ENCODE data around the gene ALDH8A1.
"Not testable (repeated sequence)": the region's sequence is repeated elsewhere in the genome, so short reads cannot be mapped to it uniquely, and the experiment has no call there.

The ALDH8A1 gene

DNA sequence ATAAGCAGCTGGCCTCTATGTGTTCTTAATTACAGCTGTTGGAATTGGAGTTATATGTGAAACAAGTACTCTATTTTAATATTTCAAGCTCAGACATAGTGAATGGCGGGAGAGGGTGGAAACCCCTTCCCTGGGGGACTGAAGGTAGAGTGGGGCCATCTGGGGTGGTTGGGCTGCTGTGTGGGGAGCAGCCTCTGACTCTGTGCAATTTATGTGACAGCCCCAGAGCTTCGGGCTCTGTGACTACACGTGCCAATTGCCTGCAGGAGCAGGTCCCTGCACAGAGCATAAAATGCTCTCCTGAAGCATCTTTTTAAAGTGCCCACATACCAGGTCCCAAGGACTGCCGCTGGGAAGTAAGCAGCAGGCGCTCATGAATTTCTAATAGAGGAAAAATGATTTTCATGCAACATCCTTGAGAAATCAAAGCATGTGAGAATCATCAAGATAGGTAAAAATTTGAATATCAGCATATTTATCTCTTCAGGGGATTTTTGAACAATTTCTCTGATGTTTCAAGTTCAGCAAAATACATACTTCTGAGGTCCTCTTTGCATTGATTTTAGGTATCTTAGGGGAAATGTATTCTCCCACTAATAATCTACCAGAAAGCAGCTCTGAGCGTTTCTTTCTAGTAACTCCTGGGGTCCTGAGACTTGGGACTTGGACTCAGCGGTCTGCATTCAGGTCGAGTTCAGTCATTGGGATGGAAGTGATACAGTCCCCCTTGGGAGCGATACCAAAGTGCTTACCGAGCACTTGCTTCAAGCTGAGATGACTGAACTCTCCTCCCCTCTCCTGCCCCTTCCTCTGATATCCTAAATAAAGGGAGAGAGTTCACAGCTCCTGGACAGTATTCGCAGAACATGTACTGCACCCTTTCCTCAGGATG is 40.0 kb downstream of the ALDH8A1 start:
- DNase-seq, result no peak

GRCh38 chr6:134908906-134909516 is 40.9 kb downstream of the ALDH8A1 start:
- DNase-seq, result no peak

GRCh38 chr6:134904731-134905130 is 45.2 kb downstream of the ALDH8A1 start:
- DNase-seq, result not testable (repeated sequence)

DNA sequence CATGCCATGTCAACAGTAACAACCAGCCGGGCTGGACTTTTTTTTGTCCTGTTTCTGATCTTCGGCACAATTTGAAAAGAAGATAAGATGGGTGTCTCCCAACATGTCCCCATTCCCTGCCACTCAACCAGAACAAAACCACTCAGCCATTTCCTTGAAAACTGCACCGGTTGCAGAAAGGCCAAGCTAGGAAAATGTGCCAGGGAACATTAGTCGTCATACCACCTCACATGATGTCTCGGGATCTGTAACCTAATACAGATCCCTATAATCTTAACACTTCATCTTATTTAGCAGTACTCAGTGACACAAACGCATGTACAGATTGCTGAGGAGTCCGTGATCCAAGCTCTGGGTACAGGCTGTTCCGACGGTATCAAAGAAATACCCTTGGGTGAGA is 46.5 kb downstream of the ALDH8A1 start:
- no peak for DNase-seq

DNA sequence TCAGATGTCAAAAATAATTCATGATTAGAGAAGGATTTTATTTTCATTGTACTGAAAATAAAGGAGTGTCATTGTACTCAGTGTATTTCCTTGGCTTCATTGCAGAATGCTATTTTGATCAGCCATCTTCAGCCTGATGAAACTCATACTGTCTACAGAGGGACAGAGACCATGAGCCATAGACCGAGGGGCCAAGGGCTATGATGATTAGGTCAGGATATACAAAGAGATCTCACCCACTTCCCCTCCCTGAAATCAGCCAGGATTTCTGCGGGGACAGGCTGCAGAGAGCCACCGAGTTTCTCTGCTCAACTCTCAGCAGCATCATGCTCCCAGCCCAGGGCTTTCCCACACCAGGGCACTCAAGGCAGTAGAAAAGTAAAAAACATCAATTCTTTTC is 47.0 kb downstream of the ALDH8A1 start:
- no peak for DNase-seq

DNA sequence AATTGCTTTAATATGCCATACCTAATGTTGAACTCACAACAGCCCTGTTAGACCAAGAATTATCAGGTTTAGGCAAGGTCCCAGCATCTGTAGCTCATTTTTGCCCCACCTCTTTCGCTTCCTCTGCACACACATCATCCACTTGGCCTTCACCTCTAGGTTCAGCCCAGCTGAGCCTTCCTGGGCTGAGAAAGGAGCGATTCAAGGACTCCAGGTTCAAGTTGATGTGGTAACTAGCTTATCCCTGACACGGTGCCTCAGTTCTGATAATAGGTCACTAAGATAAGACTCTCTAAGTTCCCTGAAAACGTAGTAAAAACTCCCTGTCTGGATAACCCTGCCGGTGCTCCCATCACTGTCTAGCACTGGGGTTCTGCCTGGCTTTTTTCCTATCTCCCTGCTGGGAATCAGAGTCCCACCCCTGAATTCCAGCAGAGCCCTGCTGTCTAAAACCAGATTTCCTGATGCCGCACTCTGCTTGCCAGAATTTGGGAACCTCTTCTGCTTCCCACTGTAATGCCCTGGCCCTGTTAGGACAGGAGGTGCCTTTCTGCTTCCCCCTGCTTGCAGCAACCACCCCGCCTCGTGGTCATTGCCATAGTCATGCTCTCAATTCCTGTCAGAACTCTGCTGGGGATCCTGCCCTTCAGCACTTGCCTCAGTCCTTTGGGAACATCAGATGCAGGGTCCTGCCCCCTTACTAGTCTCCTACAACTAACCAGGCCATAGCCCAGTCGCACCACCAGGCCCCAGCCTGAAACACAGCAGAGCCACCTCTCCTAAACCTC is 47.6 kb downstream of the ALDH8A1 start:
- no peak for DNase-seq

GRCh38 chr6:134898575-134898974 is 51.3 kb downstream of the ALDH8A1 start:
- DNase-seq, result no peak

- not testable (repeated sequence) for DNase-seq
These were observed 51.7 kb downstream of the ALDH8A1 start for GRCh38 chr6:134898166-134898565.

DNA sequence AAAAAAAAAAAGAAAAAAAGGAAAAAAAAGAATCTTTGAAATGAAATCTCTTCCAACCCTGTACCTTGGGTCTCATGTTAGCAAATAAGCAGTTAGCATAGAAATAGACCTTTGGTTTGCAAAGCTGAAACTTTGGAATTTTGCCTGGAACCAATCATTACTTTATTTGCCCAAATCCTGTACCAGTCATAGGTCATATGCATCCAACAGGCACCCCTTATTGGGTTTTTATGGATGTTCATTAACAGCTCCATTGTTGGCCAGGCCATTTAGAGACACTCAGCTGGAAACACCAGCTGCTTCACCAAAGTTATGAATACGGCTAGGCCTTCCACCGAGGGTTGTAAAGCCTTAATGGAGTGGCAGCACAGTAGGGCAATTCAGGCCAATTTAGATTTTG is 53.0 kb downstream of the ALDH8A1 start:
- no peak for DNase-seq

DNA sequence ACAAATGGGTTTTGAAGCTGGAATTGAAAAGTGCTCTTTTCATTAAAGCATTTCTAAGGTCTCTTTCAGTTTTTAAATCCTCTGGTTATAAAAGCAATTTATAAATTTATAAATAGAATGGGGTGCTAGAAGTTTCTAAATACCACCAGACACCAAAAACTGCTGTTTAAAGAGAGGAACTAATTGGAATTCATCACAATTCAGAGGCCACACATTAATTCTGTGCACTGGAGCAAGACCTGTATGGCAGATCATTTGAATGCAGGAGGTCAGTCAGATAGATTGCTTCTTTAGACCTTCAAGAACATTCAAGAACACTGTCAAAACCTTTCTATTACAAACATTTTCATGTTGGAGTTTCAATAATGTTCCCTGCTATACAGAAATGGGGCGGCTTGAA is 55.1 kb downstream of the ALDH8A1 start:
- no peak for DNase-seq

- no peak for DNase-seq
These were observed 57.5 kb downstream of the ALDH8A1 start for GRCh38 chr6:134892362-134892761.

DNA sequence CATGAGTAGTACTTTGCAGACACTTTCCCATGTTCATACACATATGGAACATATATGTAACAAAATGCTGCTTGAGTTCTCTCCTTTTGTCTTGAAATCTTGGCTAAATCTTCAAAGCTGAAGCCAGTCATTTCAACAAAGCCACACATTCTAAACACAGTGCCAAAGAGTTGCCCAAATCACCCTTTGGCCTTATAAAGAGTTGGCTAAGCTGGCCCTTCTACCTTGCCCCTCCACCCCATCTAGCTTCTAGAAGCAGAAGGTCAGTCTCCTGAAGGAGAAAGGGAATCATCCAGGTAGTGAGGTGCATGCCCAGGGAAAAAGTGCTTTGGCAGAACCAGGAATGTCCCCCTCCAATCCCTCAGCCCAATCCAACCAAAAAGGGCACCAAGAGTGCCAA is 58.3 kb downstream of the ALDH8A1 start:
- DNase-seq, result no peak

DNA sequence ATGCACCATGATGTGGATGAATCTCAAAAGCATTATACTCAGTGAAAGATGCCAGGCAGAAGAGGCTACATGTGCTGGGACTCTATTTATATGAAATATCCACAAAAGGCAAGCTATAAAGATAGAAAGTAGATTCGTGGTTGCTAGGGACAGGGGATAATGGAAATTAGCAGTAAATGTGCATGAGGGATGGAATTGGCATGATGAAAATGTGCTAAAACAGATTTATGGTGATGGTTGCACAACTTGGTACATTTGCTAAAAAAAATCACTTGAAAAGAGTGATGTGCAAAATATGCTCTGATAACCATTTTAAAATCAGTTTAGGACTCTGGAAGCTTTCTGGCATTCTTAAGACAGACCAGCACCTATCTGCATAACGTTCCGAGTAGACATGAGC is 61.6 kb downstream of the ALDH8A1 start:
- no peak for DNase-seq

DNA sequence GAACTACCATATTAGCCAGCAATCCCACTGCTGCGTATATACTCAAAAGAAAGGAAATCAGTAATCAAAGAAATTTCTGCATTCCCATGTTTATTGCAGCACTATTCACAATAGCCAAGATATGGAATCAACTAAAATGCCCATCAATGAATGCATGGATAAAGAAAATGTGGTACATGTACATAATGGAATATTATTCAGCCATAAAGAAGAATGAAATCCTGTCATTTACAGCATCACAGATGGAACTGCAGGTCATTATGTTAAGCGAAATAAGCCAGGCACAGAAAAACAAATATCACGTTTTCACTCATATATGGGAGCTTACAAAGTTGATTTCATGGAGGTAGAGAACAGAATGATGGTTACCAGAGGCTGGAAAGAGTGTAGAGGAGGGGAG is 65.1 kb downstream of the ALDH8A1 start:
- DNase-seq, result no peak

GRCh38 chr6:134883314-134883713 is 66.6 kb downstream of the ALDH8A1 start:
- no peak for DNase-seq

- DNase-seq, result peak; percentile 9
These were observed 67.4 kb downstream of the ALDH8A1 start for GRCh38 chr6:134882426-134883038.

DNA sequence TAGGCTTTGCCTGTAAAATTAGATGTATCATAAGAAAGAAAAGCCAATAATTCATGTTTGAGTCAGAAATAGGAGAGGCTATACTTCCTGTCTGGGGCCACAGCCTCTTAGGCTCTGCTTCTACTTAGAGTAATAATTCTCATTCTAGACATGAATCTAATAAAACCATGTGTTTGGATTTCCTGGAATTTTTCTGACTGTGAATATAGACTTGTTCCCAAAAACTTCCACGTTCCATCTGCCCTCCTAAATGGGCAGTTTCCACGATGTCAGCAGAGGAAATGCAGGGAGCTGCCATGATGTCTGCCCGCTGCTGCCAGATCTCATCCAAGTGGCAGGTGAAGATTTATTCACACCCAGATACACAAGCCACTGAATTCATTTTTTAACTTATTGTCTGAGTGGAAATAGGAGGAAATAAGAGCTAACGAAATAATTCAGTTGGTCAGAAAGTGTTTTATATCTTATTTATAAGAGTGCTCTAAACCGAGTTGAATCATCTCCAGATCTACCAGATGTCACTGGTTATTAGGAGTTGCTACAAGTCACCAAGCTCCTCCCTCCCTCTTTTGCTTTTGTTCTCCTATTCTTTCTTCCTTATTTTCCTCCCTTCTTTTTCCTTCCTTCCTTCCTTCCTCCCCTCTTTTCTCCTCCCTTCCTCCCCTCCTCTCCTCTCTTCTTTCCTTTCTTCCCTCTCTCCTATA is 69.3 kb downstream of the ALDH8A1 start:
- DNase-seq, result no peak

GRCh38 chr6:134878136-134878535 is 71.8 kb downstream of the ALDH8A1 start:
- DNase-seq, result no peak

DNA sequence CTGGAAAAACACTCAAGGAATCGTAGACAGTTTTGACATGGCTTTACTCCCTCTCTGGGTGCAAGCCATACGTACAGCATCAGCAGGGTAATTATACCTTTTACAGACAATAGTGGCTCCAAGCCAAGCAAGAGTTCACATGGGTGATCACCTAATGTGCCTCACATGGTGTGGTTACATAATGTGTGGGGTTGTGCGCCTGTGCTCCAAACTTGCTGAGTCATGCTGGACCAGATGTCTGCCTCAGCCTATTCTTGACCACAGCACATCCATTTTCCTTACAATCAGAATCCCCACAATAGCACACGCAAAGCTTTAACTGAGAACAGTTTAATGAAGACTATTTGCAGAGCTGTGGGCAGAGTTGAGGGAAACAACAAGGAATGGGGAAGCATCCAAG is 74.5 kb downstream of the ALDH8A1 start:
- no peak for DNase-seq

DNA sequence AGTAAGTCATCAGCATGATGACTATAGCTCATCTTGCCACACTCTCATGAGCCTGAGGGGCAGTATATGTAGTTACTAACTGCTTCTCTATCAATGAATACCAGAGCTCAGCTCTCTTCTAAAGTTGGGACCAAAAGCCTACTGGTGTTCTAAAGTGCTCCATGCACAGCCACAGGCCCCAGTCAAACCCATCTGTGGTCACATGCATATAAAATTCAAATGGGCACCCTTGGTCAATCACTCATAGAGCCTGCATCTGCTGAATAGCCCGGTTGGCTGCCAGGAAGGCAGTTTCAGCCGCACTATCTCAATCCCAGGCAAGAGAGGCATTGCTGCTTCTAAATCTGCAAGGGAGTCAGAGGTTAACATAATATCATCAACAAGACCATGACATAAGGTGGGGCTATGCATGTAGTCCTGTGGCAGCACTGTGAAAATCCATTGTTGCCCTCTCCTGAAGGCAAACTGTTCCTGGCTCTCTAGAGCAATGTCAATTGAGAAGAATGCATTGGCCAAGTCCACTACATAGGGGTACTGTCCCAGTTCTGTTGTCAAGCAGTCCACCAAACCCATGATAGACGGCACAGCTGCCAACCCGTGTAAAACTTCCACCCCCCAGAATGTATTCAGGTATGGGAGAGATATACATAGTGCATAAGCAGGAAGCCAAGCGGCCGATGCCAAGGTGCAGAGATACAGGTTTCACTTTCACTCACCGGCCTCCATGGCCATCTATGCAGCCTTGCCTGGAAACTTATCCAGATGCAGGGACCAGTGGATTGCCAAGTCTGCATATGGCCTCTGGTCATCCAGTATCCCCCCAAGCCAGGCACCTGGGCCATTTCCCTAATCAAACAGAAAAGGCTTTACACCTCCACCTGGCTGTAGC is 76.2 kb downstream of the ALDH8A1 start:
- no peak for DNase-seq

DNA sequence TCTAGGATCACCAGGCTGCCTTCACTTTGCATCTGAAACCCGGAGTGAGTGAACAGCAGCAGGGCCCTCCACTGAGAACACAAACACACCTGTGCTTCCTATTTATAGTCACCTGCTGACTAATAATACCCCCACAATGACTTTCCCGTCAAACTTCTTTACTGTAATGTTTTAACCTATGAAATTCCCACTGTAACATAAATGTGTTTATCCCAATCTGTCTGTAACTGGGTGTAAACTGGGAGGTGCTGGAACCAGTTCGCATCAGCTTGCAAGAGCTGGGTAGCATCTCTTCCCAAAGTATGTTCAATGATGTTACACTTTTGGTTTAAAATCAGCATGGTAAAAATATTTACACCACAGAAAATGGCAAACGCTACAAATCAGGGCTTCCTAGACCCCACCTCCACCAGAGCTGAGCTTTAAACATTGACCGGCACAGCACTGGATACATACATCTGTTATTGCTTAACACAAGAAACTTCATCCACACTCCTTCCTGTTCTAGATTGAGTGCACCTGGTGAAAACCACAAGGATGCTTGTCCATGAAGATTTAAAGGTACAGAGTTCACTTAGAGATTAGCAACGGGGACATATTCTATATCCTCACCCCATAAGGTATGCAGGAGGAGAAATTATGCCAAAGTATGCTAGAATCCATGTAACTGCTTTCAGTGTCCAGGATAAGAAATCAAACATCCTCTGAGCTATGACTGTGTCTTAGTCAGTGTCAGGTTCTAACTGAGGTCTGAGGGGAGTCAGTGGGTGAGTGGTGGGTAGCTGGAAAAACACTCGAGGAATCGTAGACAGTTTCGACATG is 79.0 kb downstream of the ALDH8A1 start:
- DNase-seq, result no peak

Measured in GDM1 (cell line).